ENCODE data around the gene RIN3. TPM values are rescaled to one million over a fixed set of nuclear protein-coding genes. Genes with fewer than 3 reads are reported as not detected.

Gene RIN3
- total and polyA plus RNA-seq, 4 donors = 3.4 to 7.4 (median 5.2) TPM

- no peaks in the 10 kb centered on the region for H3K4me1 ChIP-seq (ENCODE audit: control insufficient read depth, insufficient read depth, low read length)
- 100% methylated on average over 1 of the region's 1 CpG for WGBS (ENCODE audit: insufficient coverage)
- H3K27ac ChIP-seq (ENCODE audit: low read depth, low read length) = no peak overlapping the region
- H3K27me3 ChIP-seq (ENCODE audit: control insufficient read depth, insufficient read depth, low read length) = no peaks in the 10 kb centered on the region
- H3K9me3 ChIP-seq (ENCODE audit: control insufficient read depth, insufficient read depth, low read length) = no peaks in the 10 kb centered on the region
- DNase-seq (ENCODE audit: low read depth in 4 of 6, low spot score in 6 of 6) = no peak
- no peak overlapping the region for H3K4me3 ChIP-seq (ENCODE audit: low read depth, low read length)
- H3K36me3 ChIP-seq (ENCODE audit: control insufficient read depth, insufficient read depth, low read length) = no peaks in the 10 kb centered on the region
Measured at GRCh38 chr14:92472860-92473259, 40.7 kb upstream of the RIN3 start.

DNA sequence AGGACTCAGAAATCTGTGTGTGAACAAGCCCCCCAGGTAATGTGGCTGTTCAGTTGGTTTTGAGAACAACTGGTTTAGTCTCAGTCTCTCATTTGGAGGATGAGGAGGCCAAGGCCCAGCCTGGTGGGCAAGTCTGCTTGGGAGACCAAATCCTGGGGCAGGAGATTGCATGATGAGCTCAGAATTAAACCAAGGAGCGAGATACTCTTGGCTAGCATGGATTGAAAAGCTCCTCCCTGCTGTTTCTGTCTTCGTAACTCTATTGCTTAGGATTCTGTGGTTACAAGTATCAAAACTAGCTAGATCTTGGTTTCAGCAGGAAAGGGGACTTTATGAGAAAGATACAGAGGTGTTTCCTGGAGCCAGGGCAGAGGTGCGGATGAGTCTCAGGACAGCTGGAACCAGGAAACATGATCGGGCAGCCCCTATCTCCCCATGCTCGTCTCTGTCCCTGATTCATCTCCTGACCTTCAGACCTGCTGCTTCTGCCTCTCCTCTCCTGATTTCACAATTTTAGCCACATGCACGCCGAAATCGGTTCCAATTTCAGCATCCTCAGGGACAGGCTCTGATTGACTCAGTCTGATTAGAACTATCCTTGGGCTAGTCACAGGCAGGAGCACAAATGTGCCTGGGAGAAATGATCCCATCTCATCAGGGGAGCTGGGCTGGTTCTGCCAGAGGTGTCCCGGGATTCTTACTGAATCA lies 40.2 kb upstream of the RIN3 start:
- H3K27ac ChIP-seq (ENCODE audit: low read depth, low read length) = no peak overlapping the region
- H3K36me3 ChIP-seq (ENCODE audit: control insufficient read depth, insufficient read depth, low read length) = no peaks in the 10 kb centered on the region
- H3K4me3 ChIP-seq (ENCODE audit: low read depth, low read length) = no peak overlapping the region
- WGBS (ENCODE audit: insufficient coverage) = 82% methylated on average over 9 of the region's 9 CpGs
- H3K9me3 ChIP-seq (ENCODE audit: control insufficient read depth, insufficient read depth, low read length) = no peaks in the 10 kb centered on the region
- H3K27me3 ChIP-seq (ENCODE audit: control insufficient read depth, insufficient read depth, low read length) = no peaks in the 10 kb centered on the region
- no peak for DNase-seq (ENCODE audit: low read depth in 4 of 6, low spot score in 6 of 6)
- H3K4me1 ChIP-seq (ENCODE audit: control insufficient read depth, insufficient read depth, low read length) = no peaks in the 10 kb centered on the region

- H3K36me3 ChIP-seq (ENCODE audit: control insufficient read depth, insufficient read depth, low read length) = no peaks in the 10 kb centered on the region
- no peak overlapping the region for H3K4me3 ChIP-seq (ENCODE audit: low read depth, low read length)
- WGBS (ENCODE audit: insufficient coverage) = 100% methylated on average over 2 of the region's 3 CpGs
- no peak overlapping the region for H3K27ac ChIP-seq (ENCODE audit: low read depth, low read length)
- peak in 1 of 6 donors; percentile 18 for DNase-seq (ENCODE audit: low read depth in 4 of 6, low spot score in 6 of 6)
- H3K4me1 ChIP-seq (ENCODE audit: control insufficient read depth, insufficient read depth, low read length) = no peaks in the 10 kb centered on the region
- no peaks in the 10 kb centered on the region for H3K27me3 ChIP-seq (ENCODE audit: control insufficient read depth, insufficient read depth, low read length)
- H3K9me3 ChIP-seq (ENCODE audit: control insufficient read depth, insufficient read depth, low read length) = no peaks in the 10 kb centered on the region
Measured at GRCh38 chr14:92473969-92474535, 39.5 kb upstream of the RIN3 start.

GRCh38 chr14:92475037-92475436 lies 38.5 kb upstream of the RIN3 start:
- Histone ChIP-seq H3K9me3 (ENCODE audit: control insufficient read depth, insufficient read depth, low read length) (no peaks in the 10 kb centered on the region), H3K27ac (ENCODE audit: low read depth, low read length) (no peak overlapping the region), H3K4me1 (ENCODE audit: control insufficient read depth, insufficient read depth, low read length) (no peaks in the 10 kb centered on the region), H3K27me3 (ENCODE audit: control insufficient read depth, insufficient read depth, low read length) (no peaks in the 10 kb centered on the region), H3K36me3 (ENCODE audit: control insufficient read depth, insufficient read depth, low read length) (no peaks in the 10 kb centered on the region), H3K4me3 (ENCODE audit: low read depth, low read length) (no peak overlapping the region)
- DNase-seq (ENCODE audit: low read depth in 4 of 6, low spot score in 6 of 6) = no peak
- WGBS (ENCODE audit: insufficient coverage) = 92% methylated on average over 1 of the region's 1 CpG

GRCh38 chr14:92475451-92476187 lies 38.0 kb upstream of the RIN3 start:
- no peaks in the 10 kb centered on the region for H3K36me3 ChIP-seq (ENCODE audit: control insufficient read depth, insufficient read depth, low read length)
- no peak overlapping the region for H3K27ac ChIP-seq (ENCODE audit: low read depth, low read length)
- WGBS (ENCODE audit: insufficient coverage) = 85% methylated on average over 4 of the region's 14 CpGs
- no peaks in the 10 kb centered on the region for H3K4me1 ChIP-seq (ENCODE audit: control insufficient read depth, insufficient read depth, low read length)
- H3K9me3 ChIP-seq (ENCODE audit: control insufficient read depth, insufficient read depth, low read length) = no peaks in the 10 kb centered on the region
- no peak overlapping the region for H3K4me3 ChIP-seq (ENCODE audit: low read depth, low read length)
- H3K27me3 ChIP-seq (ENCODE audit: control insufficient read depth, insufficient read depth, low read length) = no peaks in the 10 kb centered on the region
- DNase-seq (ENCODE audit: low read depth in 4 of 6, low spot score in 6 of 6) = no peak

- DNase-seq (ENCODE audit: low read depth in 4 of 6, low spot score in 6 of 6) = no peak
- no peaks in the 10 kb centered on the region for H3K9me3 ChIP-seq (ENCODE audit: control insufficient read depth, insufficient read depth, low read length)
- no peak overlapping the region for H3K4me3 ChIP-seq (ENCODE audit: low read depth, low read length)
- no peaks in the 10 kb centered on the region for H3K36me3 ChIP-seq (ENCODE audit: control insufficient read depth, insufficient read depth, low read length)
- no peaks in the 10 kb centered on the region for H3K4me1 ChIP-seq (ENCODE audit: control insufficient read depth, insufficient read depth, low read length)
- 64% methylated on average over 3 of the region's 3 CpGs for WGBS (ENCODE audit: insufficient coverage)
- H3K27me3 ChIP-seq (ENCODE audit: control insufficient read depth, insufficient read depth, low read length) = no peaks in the 10 kb centered on the region
- H3K27ac ChIP-seq (ENCODE audit: low read depth, low read length) = no peak overlapping the region
Measured at GRCh38 chr14:92480856-92481255, 32.7 kb upstream of the RIN3 start.

DNA sequence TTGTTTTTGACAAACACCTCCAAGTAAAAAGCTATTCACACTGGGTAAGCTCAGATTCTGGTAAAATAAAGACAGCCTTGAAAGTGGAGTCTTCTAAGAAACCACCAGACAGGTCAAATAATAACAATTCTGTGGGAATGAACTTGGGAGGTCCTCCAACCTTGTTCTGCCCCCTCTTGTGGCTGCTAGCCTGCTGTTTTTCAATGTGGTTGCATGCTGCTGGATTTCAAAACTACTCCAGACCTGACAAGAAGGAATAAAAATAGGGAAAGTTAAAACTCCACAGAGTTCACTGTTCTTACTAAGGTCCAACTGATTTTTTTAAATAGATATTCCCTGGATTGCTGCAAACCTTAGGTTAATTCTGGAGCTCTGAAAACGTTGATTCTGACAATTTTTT lies 32.2 kb upstream of the RIN3 start:
- no peaks in the 10 kb centered on the region for H3K9me3 ChIP-seq (ENCODE audit: control insufficient read depth, insufficient read depth, low read length)
- no peak overlapping the region for H3K4me3 ChIP-seq (ENCODE audit: low read depth, low read length)
- no peaks in the 10 kb centered on the region for H3K4me1 ChIP-seq (ENCODE audit: control insufficient read depth, insufficient read depth, low read length)
- peak in 1 of 6 donors; percentile 12 for DNase-seq (ENCODE audit: low read depth in 4 of 6, low spot score in 6 of 6)
- WGBS (ENCODE audit: insufficient coverage) = no CpG with 5 or more reads among the region's 1 CpG
- H3K36me3 ChIP-seq (ENCODE audit: control insufficient read depth, insufficient read depth, low read length) = no peaks in the 10 kb centered on the region
- H3K27me3 ChIP-seq (ENCODE audit: control insufficient read depth, insufficient read depth, low read length) = no peaks in the 10 kb centered on the region
- no peak overlapping the region for H3K27ac ChIP-seq (ENCODE audit: low read depth, low read length)

- no peak for DNase-seq (ENCODE audit: low read depth in 4 of 6, low spot score in 6 of 6)
- no peaks in the 10 kb centered on the region for H3K4me1 ChIP-seq (ENCODE audit: control insufficient read depth, insufficient read depth, low read length)
- H3K27me3 ChIP-seq (ENCODE audit: control insufficient read depth, insufficient read depth, low read length) = no peaks in the 10 kb centered on the region
- no peak overlapping the region for H3K4me3 ChIP-seq (ENCODE audit: low read depth, low read length)
- WGBS (ENCODE audit: insufficient coverage) = 22% methylated on average over 1 of the region's 1 CpG
- no peaks in the 10 kb centered on the region for H3K36me3 ChIP-seq (ENCODE audit: control insufficient read depth, insufficient read depth, low read length)
- H3K9me3 ChIP-seq (ENCODE audit: control insufficient read depth, insufficient read depth, low read length) = no peaks in the 10 kb centered on the region
- no peak overlapping the region for H3K27ac ChIP-seq (ENCODE audit: low read depth, low read length)
Measured at GRCh38 chr14:92481811-92482555, 31.6 kb upstream of the RIN3 start.

GRCh38 chr14:92482621-92483319 lies 30.8 kb upstream of the RIN3 start:
- H3K27ac ChIP-seq (ENCODE audit: low read depth, low read length) = no peak overlapping the region
- DNase-seq (ENCODE audit: low read depth in 4 of 6, low spot score in 6 of 6) = no peak
- H3K4me3 ChIP-seq (ENCODE audit: low read depth, low read length) = no peak overlapping the region
- H3K9me3 ChIP-seq (ENCODE audit: control insufficient read depth, insufficient read depth, low read length) = no peaks in the 10 kb centered on the region
- no peaks in the 10 kb centered on the region for H3K36me3 ChIP-seq (ENCODE audit: control insufficient read depth, insufficient read depth, low read length)
- no peaks in the 10 kb centered on the region for H3K4me1 ChIP-seq (ENCODE audit: control insufficient read depth, insufficient read depth, low read length)
- 86% methylated on average over 9 of the region's 9 CpGs for WGBS (ENCODE audit: insufficient coverage)
- no peaks in the 10 kb centered on the region for H3K27me3 ChIP-seq (ENCODE audit: control insufficient read depth, insufficient read depth, low read length)

Measured in spinal cord (tissue), 10 donors.